Stomach (tissue), 4 donors: Measurements from ENCODE around the gene OAS3.

Source experiments
- EP300 ChIP-seq: sonication (generic); formaldehyde crosslinking; IDR thresholded peaks from one replicate; pipeline ENCODE4 v1.6.1; 2017; ENCODE audit warnings: antibody characterized with exemption
- POLR2A ChIP-seq, 4 donors: fragments of 450-650 bp; IDR thresholded peaks; one replicate each; pipeline ENCODE4 v1.6.1; 2016; ENCODE audit warnings: antibody characterized with exemption in 4 of 4, control low read depth in 2 of 4, mild to moderate bottlenecking in 1 of 4, moderate library complexity in 1 of 4
- POLR2AphosphoS5 ChIP-seq, 3 donors: sonication (generic); formaldehyde crosslinking; IDR thresholded peaks; one replicate each; pipeline ENCODE4 v1.6.1; 2016; ENCODE audit warnings: antibody characterized with exemption in 3 of 3
- TF ChIP-seq, protein P1 (sequence below), 7 experiments: fragments of 450-650 bp in 4 of 7; fragments of 200-600 bp in 3 of 7; sonication (generic) in 3 of 7; IDR thresholded peaks; one replicate each; pipeline ENCODE4 v1.5.1; 2016 to 2019; ENCODE audit warnings: antibody characterized with exemption in 7 of 7, control low read depth in 2 of 7, mild to moderate bottlenecking in 1 of 7

GRCh38 chr12:113014565-113014964 is 76.3 kb downstream of the OAS3 start:
- TF ChIP-seq, protein P1, sequence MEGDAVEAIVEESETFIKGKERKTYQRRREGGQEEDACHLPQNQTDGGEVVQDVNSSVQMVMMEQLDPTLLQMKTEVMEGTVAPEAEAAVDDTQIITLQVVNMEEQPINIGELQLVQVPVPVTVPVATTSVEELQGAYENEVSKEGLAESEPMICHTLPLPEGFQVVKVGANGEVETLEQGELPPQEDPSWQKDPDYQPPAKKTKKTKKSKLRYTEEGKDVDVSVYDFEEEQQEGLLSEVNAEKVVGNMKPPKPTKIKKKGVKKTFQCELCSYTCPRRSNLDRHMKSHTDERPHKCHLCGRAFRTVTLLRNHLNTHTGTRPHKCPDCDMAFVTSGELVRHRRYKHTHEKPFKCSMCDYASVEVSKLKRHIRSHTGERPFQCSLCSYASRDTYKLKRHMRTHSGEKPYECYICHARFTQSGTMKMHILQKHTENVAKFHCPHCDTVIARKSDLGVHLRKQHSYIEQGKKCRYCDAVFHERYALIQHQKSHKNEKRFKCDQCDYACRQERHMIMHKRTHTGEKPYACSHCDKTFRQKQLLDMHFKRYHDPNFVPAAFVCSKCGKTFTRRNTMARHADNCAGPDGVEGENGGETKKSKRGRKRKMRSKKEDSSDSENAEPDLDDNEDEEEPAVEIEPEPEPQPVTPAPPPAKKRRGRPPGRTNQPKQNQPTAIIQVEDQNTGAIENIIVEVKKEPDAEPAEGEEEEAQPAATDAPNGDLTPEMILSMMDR (IDR thresholded peaks at IDR 0.05) = no peak
- TF ChIP-seq POLR2A (IDR thresholded peaks at IDR 0.05) = no peak
- TF ChIP-seq EP300 = no peak
- TF ChIP-seq POLR2AphosphoS5 (IDR thresholded peaks at IDR 0.05) = no peak
